ENCODE results near the gene GALNT10. TPM values are rescaled to one million over a fixed set of nuclear protein-coding genes. Genes with fewer than 3 reads are reported as not detected.

The GALNT10 gene
- total and polyA plus RNA-seq, 10 donors, result 7.6 to 50.2 (median 43.5) TPM

GRCh38 chr5:154329519-154330040 is 139.0 kb downstream of the GALNT10 start:
- H3K9me3 ChIP-seq, result no peaks in the 10 kb centered on the region
- no peak overlapping the region for H3K27ac ChIP-seq
- TF ChIP-seq POLR2A (IDR thresholded peaks at IDR 0.05) (no peak), CTCF (IDR thresholded peaks at IDR 0.05 in 8 of 11, conservative IDR thresholded peaks at IDR 0.05 in 3 of 11) (no peak), POLR2AphosphoS5 (IDR thresholded peaks at IDR 0.05) (no peak)
- no peaks in the 10 kb centered on the region for H3K27me3 ChIP-seq (replicated peaks in 1 of 7)
- WGBS, 5 donors, result 95 to 98% (median 97%) methylated on average over 14 of the region's 14 CpGs
- H3K36me3 ChIP-seq, result peaks cover 3 to 59% (median 20%) of the 10 kb centered on the region in 6 donors
- H3K4me1 ChIP-seq, result no peaks in the 10 kb centered on the region
- no peak for DNase-seq
- H3K4me3 ChIP-seq, result no peak overlapping the region
- intact Hi-C loops (cut with DNase I; ENCODE audit: low total_unique reads), result no loop called here

- intact Hi-C loops (cut with DNase I; ENCODE audit: low total_unique reads), result no loop called here
- WGBS, 5 donors, result 96 to 99% (median 97%) methylated on average over 3 of the region's 3 CpGs
- Histone ChIP-seq H3K27ac (no peak overlapping the region), H3K4me1 (no peaks in the 10 kb centered on the region), H3K36me3 (peaks cover 3 to 65% (median 22%) of the 10 kb centered on the region in 6 donors), H3K27me3 (replicated peaks in 1 of 7) (no peaks in the 10 kb centered on the region), H3K9me3 (no peaks in the 10 kb centered on the region), H3K4me3 (no peak overlapping the region)
- no peak for DNase-seq
- TF ChIP-seq POLR2AphosphoS5 (IDR thresholded peaks at IDR 0.05), result no peak
- no peak for TF ChIP-seq CTCF (IDR thresholded peaks at IDR 0.05 in 8 of 11, conservative IDR thresholded peaks at IDR 0.05 in 3 of 11)
- TF ChIP-seq POLR2A (IDR thresholded peaks at IDR 0.05), result no peak
Observed at GRCh38 chr5:154330097-154330667, 139.6 kb downstream of the GALNT10 start.

GRCh38 chr5:154331232-154331631 is 140.7 kb downstream of the GALNT10 start:
- Histone ChIP-seq H3K9me3 (no peaks in the 10 kb centered on the region), H3K36me3 (peaks cover 3 to 75% (median 22%) of the 10 kb centered on the region in 6 donors), H3K27ac (no peak overlapping the region), H3K4me3 (no peak overlapping the region), H3K27me3 (replicated peaks in 1 of 7) (no peaks in the 10 kb centered on the region), H3K4me1 (no peaks in the 10 kb centered on the region)
- intact Hi-C loops (cut with DNase I; ENCODE audit: low total_unique reads), result no loop called here
- TF ChIP-seq POLR2A (IDR thresholded peaks at IDR 0.05) (no peak), CTCF (IDR thresholded peaks at IDR 0.05 in 8 of 11, conservative IDR thresholded peaks at IDR 0.05 in 3 of 11) (no peak), POLR2AphosphoS5 (IDR thresholded peaks at IDR 0.05) (no peak)
- DNase-seq, result no peak
- 91 to 100% (median 94%) methylated on average over 2 of the region's 2 CpGs for WGBS, 5 donors

GRCh38 chr5:154331924-154332323 is 141.4 kb downstream of the GALNT10 start:
- intact Hi-C loops (cut with DNase I; ENCODE audit: low total_unique reads), result no loop called here
- H3K36me3 ChIP-seq, result peaks cover 3 to 82% (median 22%) of the 10 kb centered on the region in 6 donors
- WGBS, 5 donors, result 65 to 100% (median 81%) methylated on average over 3 of the region's 3 CpGs
- H3K27ac ChIP-seq, result no peak overlapping the region
- no peaks in the 10 kb centered on the region for H3K4me1 ChIP-seq
- no peak overlapping the region for H3K4me3 ChIP-seq
- TF ChIP-seq CTCF (IDR thresholded peaks at IDR 0.05 in 8 of 11, conservative IDR thresholded peaks at IDR 0.05 in 3 of 11), result no peak
- no peak for TF ChIP-seq POLR2A (IDR thresholded peaks at IDR 0.05)
- no peak for TF ChIP-seq POLR2AphosphoS5 (IDR thresholded peaks at IDR 0.05)
- no peaks in the 10 kb centered on the region for H3K9me3 ChIP-seq
- no peaks in the 10 kb centered on the region for H3K27me3 ChIP-seq (replicated peaks in 1 of 7)
- no peak for DNase-seq

Data from spleen (tissue), 11 donors.